NT2/D1 (cell line): ENCODE measurements around the gene CIAO2A.

Experiments used
- DNase-seq: peaks from one replicate; pipeline ENCODE4 v3.0.0-alpha.2; 2011; ENCODE audit warnings: low read depth, low spot score
- H3K27me3 ChIP-seq: 2 replicates; pipeline ENCODE4 v1.6.0; 2011; ENCODE audit warnings: mild to moderate bottlenecking; ENCODE audit not compliant: insufficient read length, insufficient read depth
- H3K36me3 ChIP-seq: 2 replicates; pipeline ENCODE4 v1.6.1; 2011; ENCODE audit warnings: mild to moderate bottlenecking, low read length, mixed read lengths; ENCODE audit not compliant: insufficient read depth, insufficient read length
- H3K4me1 ChIP-seq: 2 replicates; pipeline ENCODE4 v1.5.1; 2011; ENCODE audit not compliant: insufficient read depth, insufficient read length
- H3K4me3 ChIP-seq: 2 replicates; pipeline ENCODE4 v1.5.1; 2011; ENCODE audit warnings: low read depth; ENCODE audit not compliant: insufficient read length
- H3K9ac ChIP-seq: 2 replicates; pipeline ENCODE4 v1.6.0; 2011; ENCODE audit warnings: low read depth; ENCODE audit not compliant: insufficient read length
- H3K9me3 ChIP-seq: 2 replicates; pipeline ENCODE4 v1.5.1; 2011; ENCODE audit warnings: mild to moderate bottlenecking, low read length; ENCODE audit not compliant: insufficient read depth
- SUZ12 ChIP-seq: IDR thresholded peaks from 2 replicates; pipeline ENCODE4 v1.6.1; 2011; ENCODE audit not compliant: insufficient read length, insufficient read depth; ENCODE audit errors: extremely low read depth
- YY1 ChIP-seq: IDR thresholded peaks from 2 replicates; pipeline ENCODE4 v1.6.1; 2011; ENCODE audit not compliant: insufficient read length, insufficient read depth
- ZNF274 ChIP-seq: IDR thresholded peaks from 2 replicates; pipeline ENCODE4 v1.6.1; 2011; ENCODE audit warnings: mild to moderate bottlenecking, low read depth, low read length

CIAO2A gene

DNA sequence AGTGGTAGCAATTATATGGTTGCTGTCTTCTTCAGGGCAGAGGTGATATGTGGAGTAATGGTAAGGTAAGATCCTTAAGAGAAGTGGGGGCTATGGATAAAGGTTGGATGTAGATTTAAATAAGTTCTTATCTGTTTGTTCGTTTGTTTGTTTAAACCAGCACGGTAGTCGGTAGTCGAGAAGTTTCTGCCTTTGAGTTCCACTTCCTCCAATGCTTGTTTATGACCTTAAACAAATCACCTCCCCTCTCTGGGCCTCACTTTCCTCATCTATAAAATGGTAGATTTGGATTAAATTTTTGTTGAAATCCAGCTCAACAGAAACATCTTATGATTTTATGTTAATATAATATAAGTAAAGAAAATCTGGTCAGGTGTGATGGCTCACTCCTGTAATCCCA lies 59.1 kb downstream of the CIAO2A start:
- H3K36me3 ChIP-seq: no peaks in the 10 kb centered on the region
- no peak overlapping the region for H3K4me3 ChIP-seq
- H3K4me1 ChIP-seq: peaks cover 3% of the 10 kb centered on the region
- no peak for TF ChIP-seq ZNF274
- no peak for TF ChIP-seq SUZ12
- no peak for TF ChIP-seq YY1
- H3K27me3 ChIP-seq: no peaks in the 10 kb centered on the region
- DNase-seq: no peak
- H3K9ac ChIP-seq: no peak overlapping the region
- no peaks in the 10 kb centered on the region for H3K9me3 ChIP-seq

DNA sequence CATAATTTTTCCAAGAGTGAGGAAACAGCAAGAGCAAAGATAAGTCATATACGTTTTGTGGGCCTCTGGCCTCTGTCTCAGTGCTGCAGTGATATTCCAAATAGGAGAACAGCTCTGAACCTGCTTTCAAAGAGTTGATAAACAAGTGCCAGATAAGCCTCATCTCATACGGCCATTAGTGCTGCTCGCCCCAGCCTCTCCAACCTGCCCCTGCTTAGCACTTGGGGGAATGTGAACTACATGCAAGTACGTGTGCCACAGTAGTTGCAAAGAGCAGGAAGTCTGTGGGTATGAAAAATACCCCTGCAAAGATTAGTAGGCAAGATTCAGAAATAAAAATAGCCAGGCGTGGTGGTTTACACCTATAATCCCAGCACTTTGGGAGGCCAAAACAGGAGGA lies 61.3 kb downstream of the CIAO2A start:
- H3K27me3 ChIP-seq: no peaks in the 10 kb centered on the region
- no peak for DNase-seq
- H3K4me1 ChIP-seq: peaks cover 7% of the 10 kb centered on the region
- H3K9me3 ChIP-seq: no peaks in the 10 kb centered on the region
- no peak overlapping the region for H3K4me3 ChIP-seq
- no peak overlapping the region for H3K9ac ChIP-seq
- no peak for TF ChIP-seq SUZ12
- TF ChIP-seq YY1: no peak
- no peak for TF ChIP-seq ZNF274
- H3K36me3 ChIP-seq: no peaks in the 10 kb centered on the region

DNA sequence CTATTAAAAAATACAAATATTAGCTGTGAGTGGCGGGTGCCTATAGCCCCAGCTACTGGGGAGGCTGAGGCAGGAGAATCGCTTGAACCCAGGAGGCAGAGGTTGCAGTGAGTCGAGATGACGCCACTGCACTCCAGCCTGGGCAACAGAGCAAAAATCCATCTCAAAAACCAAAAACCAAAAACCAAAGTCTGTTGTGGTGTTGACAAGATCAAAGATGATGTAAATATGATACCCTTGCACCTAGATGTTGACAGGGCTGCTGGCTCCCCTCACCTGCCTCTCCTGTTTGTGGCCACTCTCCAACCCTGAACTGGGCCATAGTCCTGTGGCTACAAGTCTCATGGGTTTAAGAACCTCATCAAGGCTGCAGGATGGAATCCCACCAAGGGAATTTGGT lies 63.5 kb downstream of the CIAO2A start:
- no peaks in the 10 kb centered on the region for H3K36me3 ChIP-seq
- H3K9ac ChIP-seq: no peak overlapping the region
- H3K9me3 ChIP-seq: no peaks in the 10 kb centered on the region
- TF ChIP-seq ZNF274 (no peak), SUZ12 (no peak), YY1 (no peak)
- H3K4me3 ChIP-seq: no peak overlapping the region
- no peaks in the 10 kb centered on the region for H3K27me3 ChIP-seq
- DNase-seq: no peak
- H3K4me1 ChIP-seq: peaks cover 9% of the 10 kb centered on the region

DNA sequence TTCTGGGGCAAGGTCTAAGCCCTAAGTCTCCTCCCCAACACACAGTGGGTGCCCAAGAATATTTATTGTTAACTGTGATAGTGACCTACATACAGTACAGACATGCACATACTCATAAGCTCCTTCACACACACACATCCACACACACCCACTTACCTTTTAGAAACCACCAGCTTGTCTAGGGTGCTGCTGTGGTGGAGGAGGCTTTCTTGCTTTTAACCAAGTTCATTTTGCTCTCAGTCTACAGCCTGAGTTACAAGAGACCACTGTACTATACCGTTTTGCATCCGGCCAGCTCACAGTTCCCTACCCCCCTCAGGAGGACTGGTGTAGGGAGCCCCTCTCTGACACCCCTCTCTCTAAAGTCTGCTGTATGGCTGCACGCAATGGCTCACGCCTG lies 64.0 kb downstream of the CIAO2A start:
- no peaks in the 10 kb centered on the region for H3K27me3 ChIP-seq
- H3K36me3 ChIP-seq: no peaks in the 10 kb centered on the region
- H3K4me3 ChIP-seq: no peak overlapping the region
- DNase-seq: no peak
- H3K9ac ChIP-seq: no peak overlapping the region
- H3K4me1 ChIP-seq: peaks cover 9% of the 10 kb centered on the region
- TF ChIP-seq SUZ12 (no peak), ZNF274 (no peak), YY1 (no peak)
- H3K9me3 ChIP-seq: no peaks in the 10 kb centered on the region

DNA sequence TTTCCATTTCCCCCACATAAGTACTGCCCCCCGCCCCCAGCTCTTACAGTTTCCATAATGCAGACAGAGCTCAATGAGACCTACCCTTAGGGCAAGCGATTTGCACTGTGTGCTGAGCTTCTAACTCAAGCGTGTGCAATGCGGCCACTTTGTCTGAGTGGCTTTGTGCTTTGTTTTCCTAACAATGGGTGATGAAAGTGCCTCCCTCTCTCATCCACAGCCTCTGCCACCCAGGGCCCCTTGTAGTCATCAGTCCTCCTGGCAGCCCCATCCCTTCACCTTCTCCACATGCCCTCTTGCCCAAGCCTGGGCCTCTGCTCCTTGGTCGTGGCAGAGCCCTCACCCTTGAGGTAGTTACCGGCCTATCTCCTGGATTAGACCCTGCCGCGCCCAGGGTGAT lies 64.5 kb downstream of the CIAO2A start:
- TF ChIP-seq SUZ12 (no peak), YY1 (no peak), ZNF274 (no peak)
- Histone ChIP-seq H3K9me3 (no peaks in the 10 kb centered on the region), H3K9ac (no peak overlapping the region), H3K4me3 (no peak overlapping the region), H3K27me3 (no peaks in the 10 kb centered on the region), H3K4me1 (peaks cover 10% of the 10 kb centered on the region), H3K36me3 (no peaks in the 10 kb centered on the region)
- no peak for DNase-seq

DNA sequence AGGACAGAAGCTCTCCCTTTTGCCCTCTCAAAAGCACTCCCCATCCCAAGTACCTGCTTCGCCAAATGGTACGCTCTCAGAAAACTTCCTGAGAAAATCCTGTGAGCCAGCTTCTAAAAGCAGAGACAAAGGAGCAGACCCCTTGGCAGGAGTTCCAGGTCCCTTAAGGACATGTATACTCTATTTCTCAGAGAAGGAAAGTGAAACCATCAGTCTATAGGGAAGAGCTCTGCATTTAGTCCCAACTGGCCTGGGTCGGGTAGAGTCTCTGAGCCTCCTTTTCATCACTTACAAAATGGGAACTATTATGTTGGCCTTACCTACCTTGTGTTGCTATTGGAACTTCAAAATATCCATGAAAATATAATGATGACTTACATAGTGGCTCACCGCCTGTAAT lies 67.0 kb downstream of the CIAO2A start:
- no peaks in the 10 kb centered on the region for H3K36me3 ChIP-seq
- H3K27me3 ChIP-seq: no peaks in the 10 kb centered on the region
- H3K9ac ChIP-seq: no peak overlapping the region
- H3K4me3 ChIP-seq: no peak overlapping the region
- DNase-seq: no peak
- TF ChIP-seq ZNF274 (no peak), SUZ12 (no peak), YY1 (no peak)
- no peaks in the 10 kb centered on the region for H3K9me3 ChIP-seq
- peaks cover 17% of the 10 kb centered on the region for H3K4me1 ChIP-seq

DNA sequence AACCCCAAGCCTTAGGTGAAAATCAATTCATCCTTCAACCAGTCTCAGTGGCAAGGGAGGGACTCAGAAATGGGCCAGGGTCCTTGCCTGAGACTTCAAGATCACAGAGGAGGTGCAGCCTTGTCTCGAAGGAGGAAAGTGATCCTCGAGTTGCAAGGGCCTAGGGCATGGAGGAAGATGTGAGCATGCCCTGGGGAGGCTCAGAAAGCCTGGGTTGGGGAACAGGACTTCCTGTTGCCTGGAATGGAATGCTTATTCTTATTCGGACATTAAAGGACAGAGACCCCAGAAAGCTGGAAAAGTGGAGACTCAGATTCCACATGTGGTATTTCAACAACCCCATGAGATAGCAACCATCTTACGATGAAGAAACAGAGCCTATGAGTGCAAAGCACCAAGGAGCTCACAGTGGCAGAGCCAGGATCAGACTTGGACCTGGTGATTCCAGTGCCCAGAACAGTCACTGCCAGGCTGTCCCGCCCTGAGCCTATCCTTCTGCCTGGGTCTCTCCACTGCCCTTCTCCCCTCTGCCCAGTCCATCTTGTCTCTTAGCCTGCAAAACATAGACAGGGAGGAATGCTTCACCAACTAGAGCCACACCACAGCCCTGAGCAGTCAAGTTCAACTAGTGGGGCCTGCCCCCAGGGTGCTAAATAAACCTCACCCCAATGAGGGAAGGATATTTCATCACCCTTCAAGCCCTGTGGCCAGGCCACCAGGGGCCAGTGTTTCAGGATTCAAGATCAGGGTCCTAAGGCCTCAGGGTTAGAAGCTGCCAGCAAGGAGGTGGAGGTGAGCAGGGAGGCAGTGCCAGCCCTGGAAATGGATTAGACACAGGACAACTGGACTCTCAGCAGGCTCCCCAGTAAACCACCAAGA lies 69.2 kb downstream of the CIAO2A start:
- no peak overlapping the region for H3K4me3 ChIP-seq

More for the DNA sequence above, 69.2 kb downstream of the CIAO2A start:
- TF ChIP-seq ZNF274: no peak
- no peak for TF ChIP-seq SUZ12
- TF ChIP-seq YY1: no peak
- no peaks in the 10 kb centered on the region for H3K36me3 ChIP-seq
- no peak overlapping the region for H3K9ac ChIP-seq
- H3K27me3 ChIP-seq: no peaks in the 10 kb centered on the region
- H3K4me1 ChIP-seq: peaks cover 13% of the 10 kb centered on the region
- no peak for DNase-seq
- no peaks in the 10 kb centered on the region for H3K9me3 ChIP-seq
